ENCODE results near the gene FAM162A. TPM values are rescaled to one million over a fixed set of nuclear protein-coding genes. Genes with fewer than 3 reads are reported as not detected.
"Not testable (repeated sequence)": the region's sequence is repeated elsewhere in the genome, so short reads cannot be mapped to it uniquely, and the experiment has no call there.

FAM162A gene
- total RNA-seq, 1 experiment from 2014 or later: 78.9 TPM

DNA sequence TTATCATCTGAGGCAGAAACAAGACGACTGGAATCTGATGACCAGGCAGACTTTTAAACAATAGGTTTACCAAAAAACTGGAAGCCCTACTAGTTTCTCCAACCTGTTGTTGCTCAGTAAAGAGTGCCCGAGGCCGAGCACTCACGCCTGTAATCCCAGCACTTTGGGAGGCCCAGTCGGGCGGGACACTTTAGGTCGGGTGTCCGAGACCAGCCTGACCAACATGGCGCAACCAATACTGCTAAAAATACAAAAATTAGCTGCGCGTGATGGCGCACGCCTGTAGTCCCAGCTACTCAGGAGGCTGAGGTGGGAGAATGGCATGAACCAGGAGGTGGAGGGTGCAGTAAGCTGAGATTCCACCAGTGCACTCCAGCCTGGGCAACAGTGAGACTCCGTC, 33.0 kb downstream of the FAM162A start:
- peak; percentile 40 for DNase-seq (ENCODE audit: low read depth)

- no peak for DNase-seq (ENCODE audit: low read depth)
These were observed 37.1 kb downstream of the FAM162A start for GRCh38 chr3:122421101-122421500.

DNA sequence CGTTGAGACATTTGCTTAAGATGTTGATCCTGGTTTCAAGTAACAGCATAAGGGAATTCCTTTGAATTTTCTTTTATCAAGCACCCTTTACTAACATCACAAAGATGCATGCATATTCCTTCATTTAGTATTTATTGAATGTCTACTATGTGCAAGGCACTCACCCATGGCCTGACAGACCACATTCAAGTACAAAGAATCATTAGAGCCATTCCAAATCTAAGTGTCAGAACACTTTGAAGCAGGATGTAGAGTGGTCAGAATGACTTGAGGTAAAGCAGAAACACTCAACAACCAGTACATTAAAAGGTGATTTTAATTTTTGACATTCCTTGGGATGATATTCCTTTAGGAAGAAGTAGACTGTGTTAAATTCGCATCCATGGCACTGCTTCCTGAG, 37.9 kb downstream of the FAM162A start:
- no peak for DNase-seq (ENCODE audit: low read depth)

- no peak for DNase-seq (ENCODE audit: low read depth)
These were observed 44.0 kb downstream of the FAM162A start for GRCh38 chr3:122427857-122428471.

GRCh38 chr3:122430371-122430770, 46.4 kb downstream of the FAM162A start:
- no peak for DNase-seq (ENCODE audit: low read depth)

DNA sequence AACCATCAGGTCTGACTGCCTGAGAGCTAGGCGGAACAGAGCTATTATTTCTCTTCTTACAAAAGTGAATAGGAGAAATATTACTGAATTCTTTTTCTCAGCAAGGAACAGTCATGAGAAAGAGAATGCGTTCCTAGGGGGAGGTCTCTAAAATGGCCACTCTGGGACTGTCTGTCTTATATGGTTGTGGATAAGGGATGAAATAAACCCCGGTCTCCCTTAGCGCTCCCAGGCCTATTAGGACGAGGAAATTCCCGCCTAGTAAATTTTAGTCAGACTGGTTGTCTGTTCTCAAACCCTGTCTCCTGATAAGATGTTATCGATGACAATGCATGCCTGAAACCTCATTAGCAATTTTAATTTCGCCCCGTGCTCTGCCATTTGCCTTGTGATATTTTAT, 52.0 kb downstream of the FAM162A start:
- no peak for DNase-seq (ENCODE audit: low read depth)

DNA sequence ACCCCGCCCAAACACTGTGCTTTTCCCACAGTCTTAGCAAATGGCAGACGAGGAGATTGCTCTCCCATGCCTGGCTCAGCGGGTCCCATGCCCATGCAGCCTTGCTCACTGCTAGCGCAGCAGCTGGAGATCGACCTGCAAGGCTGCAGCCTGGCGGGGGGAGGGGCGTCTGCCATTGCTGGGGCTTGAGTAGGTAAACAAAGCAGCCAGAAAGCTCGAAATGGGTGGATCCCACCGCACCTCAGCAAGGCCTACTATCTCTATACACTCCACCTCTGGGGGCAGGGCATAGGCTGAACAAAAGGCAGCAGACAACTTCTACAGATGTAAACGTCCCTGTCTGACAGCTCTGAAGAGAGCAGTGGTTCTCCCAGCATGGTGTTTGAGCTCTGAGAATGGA, 59.1 kb downstream of the FAM162A start:
- DNase-seq (ENCODE audit: low read depth): no peak

- not testable (repeated sequence) for DNase-seq (ENCODE audit: low read depth)
These were observed 59.9 kb downstream of the FAM162A start for GRCh38 chr3:122443762-122444490.

GRCh38 chr3:122444491-122444887, 60.5 kb downstream of the FAM162A start:
- DNase-seq (ENCODE audit: low read depth): not testable (repeated sequence)

DNA sequence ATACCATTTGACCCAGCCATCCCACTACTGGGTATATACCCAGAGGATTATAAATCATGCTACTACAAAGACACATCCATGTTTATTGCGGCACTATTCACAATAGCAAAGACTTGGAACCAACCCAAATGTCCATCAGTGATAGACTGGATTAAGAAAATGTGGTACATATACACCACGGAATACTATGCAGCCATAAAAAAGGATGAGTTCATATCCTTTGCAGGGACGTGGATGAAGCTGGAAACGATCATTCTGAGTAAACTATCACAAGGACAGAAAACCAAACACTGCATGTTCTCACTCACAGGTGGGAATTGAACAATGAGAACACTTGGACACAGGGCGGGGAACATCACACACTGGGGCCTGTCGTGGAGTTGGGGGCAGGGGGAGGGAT, 64.2 kb downstream of the FAM162A start:
- DNase-seq (ENCODE audit: low read depth): not testable (repeated sequence)

DNA sequence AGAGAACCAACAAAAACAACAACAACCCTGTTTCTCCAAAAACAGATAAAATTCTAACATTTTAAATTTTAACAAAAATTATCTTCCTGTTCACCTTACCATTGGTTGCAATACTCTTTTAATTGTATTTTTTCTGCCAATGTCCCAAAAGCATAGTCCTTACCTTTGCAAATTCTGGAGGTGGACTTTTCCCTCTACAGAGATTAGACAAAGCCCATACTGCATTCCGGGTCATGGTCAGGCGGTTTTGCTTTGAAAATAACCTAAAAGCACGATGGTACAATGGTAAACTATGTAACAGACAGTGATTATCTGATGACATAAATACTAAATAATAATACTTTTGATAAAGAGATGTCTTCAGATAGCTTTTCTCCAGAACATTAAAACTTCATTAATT, 67.4 kb downstream of the FAM162A start:
- DNase-seq (ENCODE audit: low read depth): no peak

DNA sequence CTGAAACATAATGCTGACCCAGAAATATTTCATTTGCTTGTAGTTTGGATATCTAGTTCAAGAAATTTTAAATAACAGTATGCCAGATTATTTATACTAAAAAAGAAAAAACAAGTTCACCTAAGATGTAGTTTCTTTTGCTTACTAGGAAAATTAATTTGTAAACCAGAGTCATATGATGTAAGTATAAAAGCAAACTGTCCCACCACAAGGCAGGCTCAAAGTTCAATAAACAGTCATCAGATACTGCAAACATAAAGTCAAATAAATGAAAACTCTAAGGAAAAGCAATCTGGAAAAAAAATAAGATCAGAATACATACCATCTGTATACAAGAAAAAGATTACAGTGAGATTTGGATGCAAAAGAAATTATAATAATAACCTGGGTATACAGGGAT, 72.1 kb downstream of the FAM162A start:
- no peak for DNase-seq (ENCODE audit: low read depth)

DNA sequence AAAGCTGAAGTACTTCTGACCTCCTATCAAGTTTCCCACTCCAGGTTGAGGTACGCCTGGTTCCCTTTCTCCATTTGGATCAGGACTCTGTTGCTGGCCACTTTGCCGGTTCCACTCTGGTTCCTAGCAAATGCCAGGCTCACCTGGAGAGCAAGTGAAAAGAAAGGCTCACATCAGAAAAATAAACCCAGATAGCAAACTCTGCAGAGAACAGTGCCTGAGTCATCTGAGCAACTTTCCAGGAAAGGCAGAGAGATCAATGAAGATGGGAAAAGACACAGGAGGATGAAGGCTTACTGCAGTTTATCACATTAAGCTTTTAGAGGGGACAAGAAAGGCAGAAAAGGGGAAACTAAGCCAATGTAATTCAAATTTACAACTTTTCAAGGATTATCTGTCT, 73.7 kb downstream of the FAM162A start:
- DNase-seq (ENCODE audit: low read depth): no peak

- DNase-seq (ENCODE audit: low read depth): peak; percentile 54
These were observed 75.0 kb downstream of the FAM162A start for GRCh38 chr3:122458992-122459391.

- DNase-seq (ENCODE audit: low read depth): no peak
These were observed 77.8 kb downstream of the FAM162A start for GRCh38 chr3:122461806-122462205.

Small RNA genes lying within 50 kb of the gene (small RNA-seq; reads per million reads assigned to genes)
- gene AC083798.1: 0.07 reads per million

Other genes starting within 250 kb of the FAM162A start
- not detected in 2 replicates for gene CASR, start 200.5 kb upstream of the FAM162A start, total RNA-seq (2014; rRNA removed; shearing (Covaris generic))
- gene CSTA, start 58.9 kb upstream of the FAM162A start, total RNA-seq (2014; rRNA removed; shearing (Covaris generic)): 0.34 and 1.7 TPM in 2 replicates
- 121 and 155 TPM in 2 replicates for gene MIX23, start 951 bp upstream of the FAM162A start, total RNA-seq (2014; rRNA removed; shearing (Covaris generic))
- gene WDR5B, start 31.9 kb downstream of the FAM162A start, total RNA-seq (2014; rRNA removed; shearing (Covaris generic)): 9.2 TPM in 2 replicates
- 46.1 and 82.6 TPM in 2 replicates for gene KPNA1, start 130.8 kb downstream of the FAM162A start, total RNA-seq (2014; rRNA removed; shearing (Covaris generic))
- 10.5 and 10.7 TPM in 2 replicates for gene PARP9, start 180.1 kb downstream of the FAM162A start, total RNA-seq (2014; rRNA removed; shearing (Covaris generic))
- gene DTX3L, start 180.2 kb downstream of the FAM162A start, total RNA-seq (2014; rRNA removed; shearing (Covaris generic)): 17.4 and 22.5 TPM in 2 replicates
- not detected in 2 replicates for gene PARP15, start 193.5 kb downstream of the FAM162A start, total RNA-seq (2014; rRNA removed; shearing (Covaris generic))